Left hindlimb (tissue), 1 donor: Measurements from ENCODE around the gene AIF1L.

Source experiments
- DNase-seq: peaks from one replicate; pipeline ENCODE4 v3.0.0-alpha.2; 2018

Gene AIF1L

GRCh38 chr9:131078427-131079366 is 17.6 kb upstream of the AIF1L start:
- no peak for DNase-seq

GRCh38 chr9:131080589-131080988 is 15.7 kb upstream of the AIF1L start:
- DNase-seq, result no peak

DNA sequence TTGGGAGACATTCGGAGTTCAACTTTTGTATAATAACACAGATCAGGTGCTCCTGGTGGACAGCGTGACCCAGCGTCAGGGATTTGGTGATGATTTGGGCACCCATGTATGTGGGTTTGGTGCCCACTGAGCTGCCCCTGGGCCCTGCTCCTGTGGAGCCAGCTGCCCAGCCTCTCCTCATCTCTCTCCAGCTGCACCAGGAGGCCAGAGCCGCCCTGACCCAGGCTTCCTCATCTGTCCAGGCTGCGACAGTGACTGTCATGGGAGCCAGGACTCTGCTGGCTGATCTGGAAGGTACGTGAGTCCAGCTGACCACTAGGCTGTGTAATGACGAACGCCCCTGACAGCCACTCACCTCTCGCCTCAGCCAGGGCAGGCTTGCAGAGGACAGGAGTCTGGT is 14.5 kb upstream of the AIF1L start:
- no peak for DNase-seq

GRCh38 chr9:131082774-131083512 is 13.4 kb upstream of the AIF1L start:
- DNase-seq, result no peak

- no peak for DNase-seq
Measured at GRCh38 chr9:131084661-131085369, 11.5 kb upstream of the AIF1L start.

DNA sequence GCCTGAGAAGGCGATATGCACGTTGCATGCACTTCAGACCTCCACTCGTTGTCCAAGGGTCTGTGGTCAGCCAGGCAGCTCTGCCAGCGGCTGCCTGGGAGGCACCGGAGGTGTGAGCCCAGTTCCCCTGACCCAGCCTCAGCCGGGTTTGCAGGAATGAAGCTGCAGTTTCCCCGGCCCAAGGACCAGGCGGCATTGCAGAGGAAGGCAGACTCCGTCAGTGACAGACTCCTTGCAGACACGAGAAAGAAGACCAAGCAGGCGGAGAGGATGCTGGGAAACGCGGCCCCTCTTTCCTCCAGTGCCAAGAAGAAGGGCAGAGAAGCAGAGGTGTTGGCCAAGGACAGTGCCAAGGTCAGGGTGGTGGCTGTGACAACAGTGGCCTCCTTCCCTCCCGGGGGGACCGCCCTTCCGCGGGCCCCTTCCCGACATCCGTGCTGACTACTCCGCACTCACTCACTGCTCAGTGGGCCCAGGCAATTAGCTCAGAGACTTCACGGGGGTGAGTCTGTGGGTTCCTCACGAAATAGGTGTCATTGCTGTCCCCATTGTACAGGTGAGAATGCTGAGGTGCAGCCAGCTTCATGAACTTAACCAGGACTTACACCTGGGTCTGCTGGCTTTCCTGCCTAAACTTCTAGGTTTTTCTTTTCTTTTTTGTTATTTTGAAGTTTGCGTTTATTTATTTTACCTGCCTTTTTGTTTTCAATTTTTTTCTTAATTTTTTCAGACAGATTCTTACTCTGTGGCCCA is 10.8 kb upstream of the AIF1L start:
- no peak for DNase-seq

- DNase-seq, result no peak
Measured at GRCh38 chr9:131087354-131087893, 8.9 kb upstream of the AIF1L start.

DNA sequence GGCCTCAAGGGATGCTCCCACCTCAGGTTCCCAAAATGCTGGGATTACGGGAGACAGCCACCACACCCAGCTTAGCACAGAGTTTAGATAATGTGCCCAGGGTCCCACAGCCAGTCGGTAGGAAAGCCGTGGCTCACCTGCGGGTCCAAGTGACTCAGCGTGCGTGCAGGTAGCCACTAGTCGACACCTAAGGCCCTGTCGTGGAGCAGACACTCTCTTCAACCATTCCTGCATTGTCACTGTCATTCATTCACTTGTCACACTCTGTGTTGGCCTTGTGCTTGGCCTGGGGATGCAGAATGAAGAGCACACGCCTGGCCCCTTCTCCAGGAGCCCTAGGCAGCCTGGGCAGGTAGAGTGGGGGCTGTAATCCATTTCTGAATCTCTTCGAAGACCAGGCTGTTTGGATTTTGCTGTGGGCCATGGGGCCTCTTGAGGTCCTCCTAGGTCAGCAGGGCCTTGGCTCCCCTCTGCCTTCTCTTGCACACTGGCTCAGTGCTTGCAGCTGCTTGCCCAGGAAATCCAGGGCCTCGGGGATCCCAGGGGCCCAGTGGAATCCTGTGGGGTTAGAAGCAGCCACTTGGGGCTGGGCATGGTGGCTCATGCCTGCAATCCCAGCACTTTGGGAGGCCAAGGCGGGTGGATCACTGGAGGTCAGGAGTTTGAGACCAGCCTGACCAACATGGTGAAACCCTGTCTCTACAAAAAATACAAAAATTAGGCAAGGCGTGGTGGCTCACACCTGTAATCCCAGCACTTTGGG is 6.1 kb upstream of the AIF1L start:
- DNase-seq, result no peak

GRCh38 chr9:131091352-131091992 is 4.9 kb upstream of the AIF1L start:
- DNase-seq, result no peak

- no peak for DNase-seq
Measured at GRCh38 chr9:131092030-131092429, 4.3 kb upstream of the AIF1L start.

DNA sequence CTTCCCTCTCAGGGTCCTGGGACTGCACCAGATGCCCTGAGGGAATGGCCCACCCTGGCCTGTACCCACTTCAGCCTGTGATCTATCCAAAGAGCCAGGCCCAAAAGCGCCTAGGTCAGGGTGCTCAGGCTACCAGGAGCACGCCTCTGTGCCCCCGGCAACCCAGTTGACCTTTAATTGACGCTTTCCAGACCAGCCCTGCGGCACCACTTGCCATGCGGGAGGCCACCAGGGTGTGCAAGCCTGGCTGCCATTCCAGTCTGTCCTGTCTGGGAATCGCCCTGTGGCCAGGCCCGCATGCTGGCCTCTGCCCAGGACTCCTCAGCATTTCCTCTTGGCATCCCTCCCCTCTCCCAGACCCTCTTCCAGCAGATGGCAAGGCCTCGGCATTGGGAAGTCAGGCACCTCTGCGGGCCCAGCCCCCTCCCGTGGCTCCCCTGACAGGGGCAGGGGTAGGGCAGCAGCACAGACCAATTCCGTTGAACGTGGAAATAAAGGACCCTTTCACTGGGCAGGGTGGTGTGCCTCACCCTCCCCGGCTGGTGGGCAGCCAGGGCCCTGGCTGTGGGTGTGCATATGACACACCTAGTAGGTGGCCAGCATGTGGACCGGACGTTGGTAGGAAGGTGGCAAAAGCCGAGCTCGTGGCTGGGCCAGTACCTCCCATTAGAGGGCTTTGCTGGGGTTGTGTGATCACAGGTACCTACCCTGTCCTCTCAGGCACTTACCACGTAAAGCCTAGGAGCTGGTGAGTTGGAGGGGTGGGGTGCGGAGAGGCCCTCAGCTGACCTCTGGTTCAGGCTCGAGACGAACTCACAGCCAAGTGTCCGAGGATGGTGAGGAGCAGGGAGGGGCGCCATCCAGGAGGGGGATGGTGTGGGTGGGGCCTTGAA is 3.5 kb upstream of the AIF1L start:
- DNase-seq, result no peak

DNA sequence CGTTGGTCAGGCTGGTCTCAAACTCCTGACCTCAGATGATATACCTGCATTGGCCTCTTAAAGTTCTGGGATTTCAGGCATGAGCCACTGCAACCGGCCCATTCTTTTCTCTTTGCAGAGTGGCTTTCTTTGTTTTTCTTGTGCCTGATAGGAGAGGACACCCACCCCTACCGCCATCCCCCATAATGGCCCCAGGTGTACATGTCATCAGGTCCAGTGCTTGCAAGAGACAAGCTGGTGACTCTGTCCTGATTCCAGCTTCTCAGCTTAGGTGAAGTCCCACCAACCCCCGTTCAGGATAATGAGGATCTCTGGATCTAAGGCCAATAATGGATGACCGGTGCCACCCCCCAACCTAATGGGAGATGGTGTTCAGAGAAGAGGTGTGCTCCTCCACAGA is 2.3 kb upstream of the AIF1L start:
- DNase-seq, result no peak

DNA sequence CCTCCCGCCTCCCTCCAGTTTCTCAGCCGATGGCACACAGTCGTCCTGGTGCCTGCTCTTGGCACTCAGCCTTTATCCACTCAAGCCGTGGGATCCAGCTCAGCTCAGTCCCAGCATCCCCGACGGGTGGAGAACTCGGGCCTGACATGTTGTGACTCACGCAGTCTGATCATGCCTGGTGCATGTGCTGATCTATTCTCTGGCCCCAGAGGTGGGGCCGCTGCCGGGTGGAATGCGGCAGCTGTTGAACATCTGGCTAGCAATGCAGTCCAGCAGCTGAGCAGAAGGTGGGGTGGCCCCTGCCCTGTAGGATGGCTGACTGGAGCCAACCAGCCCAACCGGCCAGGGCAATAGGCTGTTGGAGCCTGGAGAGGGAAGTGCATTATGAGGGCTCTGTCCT is 1.7 kb upstream of the AIF1L start:
- DNase-seq, result peak; percentile 68

- DNase-seq, result no peak
Measured at GRCh38 chr9:131095666-131096268, 564 bp upstream of the AIF1L start.

GRCh38 chr9:131097126-131097947 is 1.0 kb downstream of the AIF1L start:
- DNase-seq, result no peak

- peak; percentile 37 for DNase-seq
Measured at GRCh38 chr9:131097948-131098278, 1.6 kb downstream of the AIF1L start.

GRCh38 chr9:131098391-131099101 is 2.2 kb downstream of the AIF1L start:
- peak; percentile 43 for DNase-seq

GRCh38 chr9:131099102-131099606 is 2.8 kb downstream of the AIF1L start:
- DNase-seq, result no peak
